ENCODE results near the gene PRKAA1. TPM values are rescaled to one million over a fixed set of nuclear protein-coding genes. Genes with fewer than 3 reads are reported as not detected.
"Not testable (repeated sequence)": the region's sequence is repeated elsewhere in the genome, so short reads cannot be mapped to it uniquely, and the experiment has no call there.

PRKAA1 gene
- total RNA-seq, 1 donor from 2014 or later = 67.8 TPM

- Mint-ChIP-seq H3K27me3 (ENCODE audit: low read depth) (no peaks in the 10 kb centered on the region), H3K4me1 (ENCODE audit: low read depth) (peaks cover 19% of the 10 kb centered on the region), H3K9me3 (ENCODE audit: low read depth) (peaks cover 7% of the 10 kb centered on the region), H3K27ac (ENCODE audit: unreplicated experiment) (no peak overlapping the region), H3K4me3 (ENCODE audit: unreplicated experiment) (no peak overlapping the region), H3K36me3 (ENCODE audit: low read depth) (peaks cover 7% of the 10 kb centered on the region)
- TF ChIP-seq CTCF (IDR thresholded peaks at IDR 0.05) = no peak
- DNase-seq (ENCODE audit: low spot score) = no peak
Observed at GRCh38 chr5:40734986-40735385, 63.2 kb downstream of the PRKAA1 start.

GRCh38 chr5:40733879-40734563, 64.2 kb downstream of the PRKAA1 start:
- H3K9me3 Mint-ChIP-seq (ENCODE audit: low read depth) = peaks cover 2% of the 10 kb centered on the region
- TF ChIP-seq CTCF (IDR thresholded peaks at IDR 0.05) = no peak
- no peak for DNase-seq (ENCODE audit: low spot score)
- H3K27me3 Mint-ChIP-seq (ENCODE audit: low read depth) = no peaks in the 10 kb centered on the region
- peaks cover 23% of the 10 kb centered on the region for H3K4me1 Mint-ChIP-seq (ENCODE audit: low read depth)
- H3K4me3 Mint-ChIP-seq (ENCODE audit: unreplicated experiment) = no peak overlapping the region
- no peak overlapping the region for H3K27ac Mint-ChIP-seq (ENCODE audit: unreplicated experiment)
- peaks cover 2% of the 10 kb centered on the region for H3K36me3 Mint-ChIP-seq (ENCODE audit: low read depth)

- no peak overlapping the region for H3K27ac Mint-ChIP-seq (ENCODE audit: unreplicated experiment)
- no peaks in the 10 kb centered on the region for H3K27me3 Mint-ChIP-seq (ENCODE audit: low read depth)
- H3K4me3 Mint-ChIP-seq (ENCODE audit: unreplicated experiment) = no peak overlapping the region
Observed at GRCh38 chr5:40733434-40733833, 64.7 kb downstream of the PRKAA1 start.

GRCh38 chr5:40722497-40722911, 75.7 kb downstream of the PRKAA1 start:
- H3K4me3 Mint-ChIP-seq (ENCODE audit: unreplicated experiment); H3K9me3 Mint-ChIP-seq (ENCODE audit: low read depth); H3K27ac Mint-ChIP-seq (ENCODE audit: unreplicated experiment); H3K27me3 Mint-ChIP-seq (ENCODE audit: low read depth); DNase-seq (ENCODE audit: low spot score); H3K4me1 Mint-ChIP-seq (ENCODE audit: low read depth): not testable (repeated sequence)
- peaks cover 24% of the 10 kb centered on the region for H3K36me3 Mint-ChIP-seq (ENCODE audit: low read depth)

More at GRCh38 chr5:40733434-40733833, 64.7 kb downstream of the PRKAA1 start:
- H3K4me1 Mint-ChIP-seq (ENCODE audit: low read depth) = peaks cover 24% of the 10 kb centered on the region
- DNase-seq (ENCODE audit: low spot score) = no peak
- no peak for TF ChIP-seq CTCF (IDR thresholded peaks at IDR 0.05)
- H3K9me3 Mint-ChIP-seq (ENCODE audit: low read depth) = no peaks in the 10 kb centered on the region
- no peaks in the 10 kb centered on the region for H3K36me3 Mint-ChIP-seq (ENCODE audit: low read depth)

GRCh38 chr5:40720069-40720468, 78.1 kb downstream of the PRKAA1 start:
- peaks cover 7% of the 10 kb centered on the region for H3K4me1 Mint-ChIP-seq (ENCODE audit: low read depth)
- DNase-seq (ENCODE audit: low spot score) = no peak
- no peak overlapping the region for H3K27ac Mint-ChIP-seq (ENCODE audit: unreplicated experiment)
- TF ChIP-seq CTCF (IDR thresholded peaks at IDR 0.05) = no peak
- peaks cover 19% of the 10 kb centered on the region for H3K36me3 Mint-ChIP-seq (ENCODE audit: low read depth)
- H3K27me3 Mint-ChIP-seq (ENCODE audit: low read depth) = no peaks in the 10 kb centered on the region
- no peak overlapping the region for H3K4me3 Mint-ChIP-seq (ENCODE audit: unreplicated experiment)
- H3K9me3 Mint-ChIP-seq (ENCODE audit: low read depth) = peaks cover 7% of the 10 kb centered on the region

GRCh38 chr5:40717281-40717680, 80.9 kb downstream of the PRKAA1 start:
- peaks cover 7% of the 10 kb centered on the region for H3K4me1 Mint-ChIP-seq (ENCODE audit: low read depth)
- peaks cover 16% of the 10 kb centered on the region for H3K36me3 Mint-ChIP-seq (ENCODE audit: low read depth)
- peak overlapping the region; percentile 54 for H3K27ac Mint-ChIP-seq (ENCODE audit: unreplicated experiment)
- no peak overlapping the region for H3K4me3 Mint-ChIP-seq (ENCODE audit: unreplicated experiment)
- H3K27me3 Mint-ChIP-seq (ENCODE audit: low read depth) = no peaks in the 10 kb centered on the region
- H3K9me3 Mint-ChIP-seq (ENCODE audit: low read depth) = peaks cover 7% of the 10 kb centered on the region
- TF ChIP-seq CTCF (IDR thresholded peaks at IDR 0.05) = no peak
- DNase-seq (ENCODE audit: low spot score) = no peak
